Panc1 (cell line): ENCODE measurements around the gene SPX. TPM values are rescaled to one million over a fixed set of nuclear protein-coding genes. Genes with fewer than 3 reads are reported as not detected.

Experiments
- ATAC-seq: fragments of 200-7000 bp; cut with Tn5 transposase; 2 replicates; pipeline ENCODE4 v1.9.1; 2020; ENCODE audit warnings: mild to moderate bottlenecking, moderate library complexity
- BruUV-seq: library from RNA; stranded (reverse); fragments of 400-500 nt; replicated peaks from 2 replicates; lab custom pipeline; 2021; lab: Mats Ljungman, UMichigan
- CTCF ChIA-PET: fragments of 300-600 bp; sonication (Branson Sonifier 250); formaldehyde crosslinking; loops from one replicate; lab custom pipeline; 2022; ENCODE audit warnings: antibody characterized with exemption; lab: Charles Lee
- POLR2A ChIA-PET: fragments of 300-600 bp; sonication (Branson Sonifier 250); formaldehyde crosslinking; loops from one replicate; lab custom pipeline; 2022; ENCODE audit warnings: antibody characterized with exemption; lab: Charles Lee
- DNase-seq: peaks from one replicate; pipeline ENCODE4 v3.0.0-alpha.2; 2010; ENCODE audit warnings: low read depth, low spot score
- H3K27ac ChIP-seq: 2 replicates; pipeline ENCODE4 v1.5.1; 2011; ENCODE audit warnings: mild to moderate bottlenecking, low read length, inconsistent platforms
- H3K27me3 ChIP-seq: fragments of 200-500 bp; sonication (Bioruptor generic); 2 replicates; pipeline ENCODE4 v1.6.0; 2014; ENCODE audit warnings: low read length, inconsistent platforms; ENCODE audit not compliant: control insufficient read depth, insufficient read depth
- H3K36me3 ChIP-seq: fragments of 200-500 bp; sonication (Bioruptor generic); 2 replicates; pipeline ENCODE4 v1.5.1; 2014; ENCODE audit warnings: inconsistent platforms, mild to moderate bottlenecking, low read length, moderate library complexity; ENCODE audit not compliant: control insufficient read depth, insufficient read depth
- H3K4me1 ChIP-seq: 2 replicates; pipeline ENCODE4 v1.5.1; 2011; ENCODE audit warnings: inconsistent platforms, mild to moderate bottlenecking, low read length, moderate library complexity; ENCODE audit not compliant: control insufficient read depth, insufficient read depth
- H3K4me3 ChIP-seq, 2 experiments: 2 replicates each; pipeline ENCODE4 v1.5.1; 2011 to 2012; ENCODE audit warnings: low read depth in 2 of 2, low read length in 2 of 2, mild to moderate bottlenecking in 2 of 2, inconsistent platforms in 1 of 2, moderate library complexity in 1 of 2
- H3K9me3 ChIP-seq: fragments of 200-500 bp; sonication (Bioruptor generic); 2 replicates; pipeline ENCODE4 v1.5.1; 2014; ENCODE audit warnings: low read depth, mild to moderate bottlenecking, inconsistent platforms, low read length, moderate library complexity; ENCODE audit not compliant: control insufficient read depth, insufficient read depth
- CTCF ChIP-seq: fragments of 450-650 bp; IDR thresholded peaks from 2 replicates; pipeline ENCODE4 v1.5.1; 2017; ENCODE audit warnings: mild to moderate bottlenecking
- POLR2AphosphoS5 ChIP-seq: IDR thresholded peaks from 2 replicates; pipeline ENCODE4 v1.6.1; 2012; ENCODE audit warnings: mild to moderate bottlenecking, low read depth, low read length, moderate library complexity
- REST ChIP-seq, 2 experiments: IDR thresholded peaks; 2 replicates each; pipeline ENCODE4 v1.6.1; 2011 to 2012; ENCODE audit warnings: low read depth in 2 of 2, control low read depth in 1 of 2, low read length in 1 of 2, mild to moderate bottlenecking in 1 of 2, moderate library complexity in 1 of 2; ENCODE audit not compliant: insufficient read depth in 1 of 2
- SIN3A ChIP-seq: IDR thresholded peaks from 2 replicates; pipeline ENCODE4 v1.6.1; 2012; ENCODE audit warnings: low read depth, mild to moderate bottlenecking, low read length, moderate library complexity, borderline replicate concordance; ENCODE audit not compliant: insufficient read depth
- TCF7L2 ChIP-seq: IDR thresholded peaks from 2 replicates; pipeline ENCODE4 v1.6.1; 2011; ENCODE audit warnings: mild to moderate bottlenecking, low read depth, low read length, inconsistent platforms
- in situ Hi-C: cut with HindIII; loops from 2 replicates; pipeline ENCODE4 v1.10.0; 2016; ENCODE audit warnings: low sequenced_read_pairs, low pct_unique_long_range_greater_than_20kb
- intact Hi-C: fragments of 100-400 bp; cut with micrococcal nuclease; formaldehyde crosslinking; loops from one replicate; pipeline ENCODE4 v1.10.0; 2022; ENCODE audit not compliant: unreplicated experiment
- total RNA-seq: library from RNA; stranded (reverse); gene quantifications from one replicate; pipeline ENCODE4 v1.2.1, GENCODE V29; 2021; ENCODE audit not compliant: unreplicated experiment

SPX gene
- total RNA-seq, 1 experiment from 2014 or later, result 0.13 TPM

- ATAC-seq (no peak), DNase-seq (no peak)
- no peaks in the 10 kb centered on the region for H3K36me3 ChIP-seq
- in situ Hi-C loops, result no loop called here
- H3K4me3 ChIP-seq, result no peak overlapping the region
- no peaks in the 10 kb centered on the region for H3K9me3 ChIP-seq
- H3K27me3 ChIP-seq, result no peaks in the 10 kb centered on the region
- H3K27ac ChIP-seq, result no peak overlapping the region
- TF ChIP-seq CTCF (no peak), REST (IDR thresholded peaks at IDR 0.05; ENCODE audit: insufficient read depth in 1 of 2, low read depth in 2 of 2, low read length in 1 of 2) (no peak), TCF7L2 (no peak), POLR2AphosphoS5 (no peak), SIN3A (no peak)
- no TSS peak for BruUV-seq
- ChIA-PET POLR2A (no interaction called here), CTCF (no interaction called here)
- no peaks in the 10 kb centered on the region for H3K4me1 ChIP-seq
- intact Hi-C loops, result no loop called here
Observed at GRCh38 chr12:21551841-21552465, 25.9 kb downstream of the SPX start.

- intact Hi-C loops (no loop called here), in situ Hi-C loops (no loop called here)
- H3K4me3 ChIP-seq, result no peak overlapping the region
- H3K9me3 ChIP-seq, result no peaks in the 10 kb centered on the region
- H3K4me1 ChIP-seq, result no peaks in the 10 kb centered on the region
- H3K36me3 ChIP-seq, result no peaks in the 10 kb centered on the region
- no peak for DNase-seq
- no peak for TF ChIP-seq REST (IDR thresholded peaks at IDR 0.05; ENCODE audit: insufficient read depth in 1 of 2, low read depth in 2 of 2, low read length in 1 of 2)
- TF ChIP-seq SIN3A, result no peak
- ChIA-PET POLR2A (no interaction called here), CTCF (no interaction called here)
- ATAC-seq, result no peak
- H3K27me3 ChIP-seq, result no peaks in the 10 kb centered on the region
- H3K27ac ChIP-seq, result no peak overlapping the region
- BruUV-seq, result no TSS peak
Observed at GRCh38 chr12:21552635-21553328, 26.7 kb downstream of the SPX start.
